Stimulated activated CD8-positive, alpha-beta memory T cell treated with anti-CD3 and anti-CD28 coated beads, Interleukin-12 subunit alpha, Interleukin-12 subunit beta, amount 100 ng/mL, for 24 hours (primary cell): ENCODE measurements around the gene USH1C.

ENCODE experiments used
- DNase-seq: peaks from one replicate; pipeline ENCODE4 v3.0.0-alpha.2; 2020; ENCODE audit errors: extremely low read depth

Gene USH1C

DNA sequence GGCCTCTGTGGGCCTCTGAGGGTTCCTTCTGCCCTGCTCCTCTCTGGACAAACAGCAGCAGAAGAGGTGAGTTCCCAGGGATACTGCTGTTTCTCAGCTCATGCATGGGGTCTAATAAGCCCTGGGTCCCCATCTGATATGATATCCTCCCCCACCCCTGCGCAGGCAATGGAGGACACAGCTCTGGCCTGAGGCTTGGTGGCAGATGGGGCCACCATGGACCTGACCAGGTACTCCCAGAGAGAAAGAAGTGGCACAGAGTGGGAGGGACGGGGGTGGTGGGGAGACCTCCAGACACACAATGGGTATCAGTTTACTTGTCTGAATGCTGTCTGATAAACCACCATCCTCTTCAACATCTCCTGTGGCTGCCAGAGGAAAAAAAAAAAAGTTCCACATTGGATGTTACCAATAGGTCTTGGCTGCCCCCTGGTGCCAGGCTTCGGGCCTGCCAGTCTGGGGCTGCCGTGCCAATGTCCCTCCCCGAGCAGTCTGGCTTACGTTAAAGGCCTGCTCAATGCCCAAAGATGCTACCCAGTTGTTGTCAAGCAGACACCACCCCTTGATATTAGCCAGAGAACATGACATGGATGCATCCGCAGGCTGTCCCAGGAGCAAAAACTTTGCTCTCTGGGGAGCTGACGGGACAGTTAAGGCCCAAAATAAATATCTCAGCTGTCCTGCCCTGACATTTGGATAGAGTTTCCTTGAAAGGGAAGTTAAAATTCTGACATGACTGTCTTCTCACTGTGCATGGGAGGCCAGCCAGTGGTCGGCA is 39.7 kb downstream of the USH1C start:
- DNase-seq: peak; percentile 40

- DNase-seq: no peak
Measured at GRCh38 chr11:17502630-17503029, 41.6 kb downstream of the USH1C start.

- no peak for DNase-seq
Measured at GRCh38 chr11:17500673-17501072, 43.5 kb downstream of the USH1C start.

DNA sequence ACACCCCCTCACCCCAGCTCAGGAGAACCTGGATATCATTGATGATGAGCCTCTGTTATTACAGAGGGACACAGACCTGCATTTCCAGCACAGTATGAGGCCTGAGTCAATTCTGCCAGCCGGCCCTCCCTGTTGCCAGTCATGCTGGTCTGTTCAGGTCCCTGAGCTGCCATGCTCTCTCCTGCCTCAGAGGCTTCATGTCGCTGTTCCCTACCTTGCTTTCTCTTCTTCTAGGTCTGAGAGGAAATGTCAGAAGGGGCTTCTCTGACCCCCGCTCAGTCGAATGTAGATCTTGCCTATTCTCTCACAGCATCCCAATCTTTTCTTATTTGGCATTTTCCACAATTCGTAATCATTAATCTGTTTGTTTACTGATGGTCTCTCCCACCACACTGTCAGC is 45.7 kb downstream of the USH1C start:
- DNase-seq: no peak

DNA sequence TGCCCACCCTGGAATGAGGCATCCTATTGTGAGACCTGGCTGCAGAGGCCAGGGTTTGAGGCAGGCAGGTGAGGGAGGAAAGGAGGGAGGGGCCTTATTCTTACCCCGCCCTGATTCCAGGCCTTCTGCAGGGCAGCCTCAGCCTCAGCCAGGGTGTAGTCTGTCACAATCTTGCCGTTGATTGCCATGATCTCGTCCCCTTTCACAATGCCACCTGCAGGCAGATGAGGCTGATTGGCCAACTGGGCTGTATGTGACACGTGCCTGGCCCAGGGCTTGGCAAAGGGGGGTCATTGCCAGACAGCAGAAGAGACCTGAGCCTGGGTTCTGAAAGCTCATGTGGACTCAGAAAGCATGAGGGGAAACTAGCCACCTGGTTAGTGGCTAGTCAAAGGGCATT is 46.2 kb downstream of the USH1C start:
- DNase-seq: no peak

DNA sequence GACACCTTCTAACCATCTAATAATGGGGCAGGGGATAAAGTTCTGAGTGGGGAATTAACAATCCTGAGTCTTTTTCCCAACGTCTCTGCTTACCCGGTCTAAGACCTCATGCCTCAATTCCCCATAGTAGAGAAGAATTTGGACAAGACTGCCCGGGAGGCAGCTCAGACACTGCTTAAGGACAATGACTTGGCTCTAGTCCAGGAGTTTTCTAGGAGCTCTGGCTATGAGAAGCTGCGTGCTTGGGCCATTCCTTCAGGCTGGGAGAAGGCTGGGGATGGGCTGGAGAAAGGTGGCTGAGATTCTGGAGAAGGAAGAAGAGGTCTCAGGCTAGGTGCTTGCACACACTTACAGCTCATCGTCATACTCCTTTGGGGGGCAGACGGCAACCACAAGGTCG is 47.8 kb downstream of the USH1C start:
- DNase-seq: no peak

DNA sequence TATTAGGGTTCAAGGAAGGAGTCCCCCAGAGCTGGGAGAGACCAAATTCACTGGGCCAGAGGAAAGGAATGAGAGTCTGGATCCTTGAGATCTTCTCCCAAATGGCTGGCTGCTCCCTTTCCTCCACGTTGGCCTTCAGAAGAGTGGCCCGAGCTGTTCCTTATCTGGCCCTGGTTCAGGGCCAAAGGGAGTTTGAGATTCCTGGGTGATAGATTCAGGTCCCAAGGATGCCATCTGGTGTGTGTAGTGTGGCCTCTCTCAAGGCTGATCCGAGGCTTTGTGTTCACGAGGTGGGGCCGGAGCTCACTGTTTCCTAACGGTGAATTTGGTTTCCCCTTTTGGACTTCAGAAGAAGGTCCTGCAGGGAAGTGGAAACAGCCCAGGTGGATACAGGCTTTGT is 50.2 kb downstream of the USH1C start:
- DNase-seq: no peak

DNA sequence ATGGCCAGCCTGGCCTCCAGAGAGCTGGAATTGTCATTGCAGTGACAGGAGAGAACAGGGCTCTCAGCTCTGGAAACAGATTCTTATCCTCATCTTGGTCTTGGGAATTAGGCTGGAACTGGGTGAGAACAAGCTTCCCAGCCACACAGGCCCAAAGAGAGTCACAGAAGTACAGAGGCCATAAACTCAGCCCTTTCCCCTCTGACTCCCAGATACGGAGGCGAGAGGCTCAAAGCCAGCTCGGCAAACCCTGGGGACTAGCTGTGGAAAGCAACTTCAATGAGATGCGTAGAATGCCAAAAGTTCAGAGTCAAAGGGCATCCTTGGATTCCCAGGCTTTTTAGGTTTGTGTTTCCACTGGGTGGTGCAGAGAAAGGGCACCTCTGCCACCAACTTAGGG is 53.3 kb downstream of the USH1C start:
- no peak for DNase-seq

- DNase-seq: no peak
Measured at GRCh38 chr11:17490232-17490631, 54.0 kb downstream of the USH1C start.

GRCh38 chr11:17489751-17490150 is 54.5 kb downstream of the USH1C start:
- DNase-seq: no peak

DNA sequence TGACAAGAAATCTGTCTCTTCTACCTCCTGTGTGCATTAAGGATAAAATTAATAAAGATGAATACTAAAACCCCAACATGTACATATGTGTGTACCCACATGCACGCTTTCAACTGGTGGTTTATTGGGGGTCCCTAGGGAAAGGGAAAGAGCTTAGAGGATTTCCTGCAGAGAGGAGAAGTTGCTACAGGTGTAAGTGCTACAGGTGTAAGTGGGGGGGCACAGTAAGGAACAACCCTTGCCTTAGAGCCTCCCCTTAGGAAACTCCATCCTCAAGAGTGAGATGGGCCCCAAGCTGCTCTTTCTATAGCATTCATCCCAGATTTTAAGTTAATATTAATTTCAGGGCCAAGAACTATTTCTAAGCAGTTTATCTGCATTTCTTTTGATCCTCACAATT is 55.7 kb downstream of the USH1C start:
- DNase-seq: no peak

DNA sequence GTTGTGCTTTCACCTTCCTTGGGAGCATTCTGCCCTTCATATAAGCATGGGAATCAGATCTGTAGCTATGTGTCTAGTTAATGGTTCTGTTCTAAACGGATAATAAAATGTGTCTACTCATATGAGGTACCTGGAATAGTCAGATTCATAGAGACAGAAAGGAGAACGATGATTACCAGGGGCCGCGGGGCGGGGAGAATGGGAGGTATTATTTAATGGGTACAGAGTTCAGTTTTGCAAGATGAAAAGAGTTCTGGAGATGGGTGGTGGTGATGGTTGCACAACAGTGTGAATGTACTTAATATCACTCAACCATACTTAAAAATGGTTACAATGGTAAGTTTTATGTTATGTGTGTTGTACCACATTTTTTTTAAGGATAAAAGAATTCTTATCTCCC is 57.6 kb downstream of the USH1C start:
- DNase-seq: no peak

GRCh38 chr11:17483505-17483904 is 60.7 kb downstream of the USH1C start:
- DNase-seq: no peak

DNA sequence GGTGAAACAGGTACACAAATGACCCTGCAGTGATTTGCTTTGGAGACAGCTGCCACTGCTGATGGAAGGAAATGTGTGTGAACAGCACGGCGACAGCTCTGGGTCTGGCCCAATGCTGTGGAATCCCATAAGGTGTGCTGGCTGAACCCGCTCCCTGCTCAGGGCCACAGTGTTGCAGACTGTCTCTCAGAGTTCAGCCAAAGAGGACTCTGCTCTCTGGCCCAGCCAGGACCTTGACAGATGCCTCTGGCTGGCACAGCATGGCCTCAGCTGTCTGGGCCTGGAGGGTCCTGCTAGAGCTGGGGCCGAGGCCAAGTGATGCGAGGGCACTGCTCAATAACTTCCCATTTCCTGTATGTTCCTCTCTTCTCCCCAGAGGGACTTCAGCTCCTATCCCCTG is 62.3 kb downstream of the USH1C start:
- no peak for DNase-seq

DNA sequence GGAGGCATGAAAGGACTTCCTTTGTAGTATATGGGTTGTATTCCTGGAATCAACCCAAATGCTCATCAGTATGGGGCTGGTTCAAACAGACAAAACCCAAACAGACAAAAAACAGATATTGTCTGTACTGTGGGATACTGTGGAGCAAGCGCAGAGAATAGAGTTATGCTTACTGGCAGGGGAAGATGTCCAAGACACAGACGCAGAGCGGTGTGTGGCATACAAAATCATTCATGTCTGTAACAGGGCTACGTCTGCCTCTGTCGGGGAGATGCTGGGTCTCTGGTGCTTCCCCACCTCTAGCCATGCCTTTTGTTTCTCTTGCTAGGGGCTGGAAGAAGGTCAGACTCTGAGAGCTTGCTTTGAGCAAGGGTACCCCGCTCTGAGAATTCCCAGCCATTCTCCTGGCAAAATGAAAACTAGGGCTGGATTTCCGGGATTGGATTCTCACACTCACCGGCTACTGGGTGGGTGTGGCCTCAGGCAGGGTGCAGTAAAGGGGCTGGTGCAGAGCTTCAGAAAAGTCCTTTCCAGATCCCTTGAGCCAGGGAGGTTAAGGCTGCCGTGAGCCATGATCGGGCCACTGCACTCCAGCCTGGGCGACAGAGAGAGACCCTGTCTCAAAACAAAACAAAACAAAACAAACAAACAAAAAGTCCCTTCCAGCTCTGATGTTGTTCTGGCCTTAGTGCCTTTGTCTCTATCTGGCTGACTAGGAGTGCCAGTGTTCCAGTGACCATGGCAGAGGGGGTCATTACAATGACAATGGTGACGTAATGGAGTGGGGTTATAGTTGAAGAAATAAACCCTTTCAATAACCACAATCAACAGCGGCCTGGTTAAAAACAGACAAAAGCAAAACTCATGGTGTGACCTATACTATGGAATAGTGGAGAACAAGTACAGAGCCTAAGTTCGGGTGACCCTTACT is 64.7 kb downstream of the USH1C start:
- DNase-seq: no peak

- DNase-seq: no peak
Measured at GRCh38 chr11:17478070-17478469, 66.1 kb downstream of the USH1C start.

DNA sequence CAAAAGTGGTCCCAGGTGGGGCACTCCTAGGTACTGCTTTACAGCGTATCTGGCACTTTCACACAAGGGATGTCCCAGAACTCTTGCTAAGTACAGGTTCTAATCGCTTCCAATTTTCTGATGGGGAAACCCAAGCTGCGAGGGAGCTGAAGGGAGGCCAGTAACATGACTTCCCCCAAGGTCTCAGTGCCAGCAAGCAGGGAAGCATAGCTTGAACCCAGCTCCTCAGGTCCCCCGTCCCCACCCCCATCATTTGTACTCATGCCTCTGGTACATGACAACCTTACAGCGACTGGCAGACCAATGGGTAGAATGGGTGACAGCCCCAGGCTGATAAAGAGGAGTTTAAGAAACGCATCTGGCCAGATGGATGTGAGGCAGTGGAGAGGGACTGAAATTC is 66.9 kb downstream of the USH1C start:
- no peak for DNase-seq

- no peak for DNase-seq
Measured at GRCh38 chr11:17477084-17477333, 67.2 kb downstream of the USH1C start.

DNA sequence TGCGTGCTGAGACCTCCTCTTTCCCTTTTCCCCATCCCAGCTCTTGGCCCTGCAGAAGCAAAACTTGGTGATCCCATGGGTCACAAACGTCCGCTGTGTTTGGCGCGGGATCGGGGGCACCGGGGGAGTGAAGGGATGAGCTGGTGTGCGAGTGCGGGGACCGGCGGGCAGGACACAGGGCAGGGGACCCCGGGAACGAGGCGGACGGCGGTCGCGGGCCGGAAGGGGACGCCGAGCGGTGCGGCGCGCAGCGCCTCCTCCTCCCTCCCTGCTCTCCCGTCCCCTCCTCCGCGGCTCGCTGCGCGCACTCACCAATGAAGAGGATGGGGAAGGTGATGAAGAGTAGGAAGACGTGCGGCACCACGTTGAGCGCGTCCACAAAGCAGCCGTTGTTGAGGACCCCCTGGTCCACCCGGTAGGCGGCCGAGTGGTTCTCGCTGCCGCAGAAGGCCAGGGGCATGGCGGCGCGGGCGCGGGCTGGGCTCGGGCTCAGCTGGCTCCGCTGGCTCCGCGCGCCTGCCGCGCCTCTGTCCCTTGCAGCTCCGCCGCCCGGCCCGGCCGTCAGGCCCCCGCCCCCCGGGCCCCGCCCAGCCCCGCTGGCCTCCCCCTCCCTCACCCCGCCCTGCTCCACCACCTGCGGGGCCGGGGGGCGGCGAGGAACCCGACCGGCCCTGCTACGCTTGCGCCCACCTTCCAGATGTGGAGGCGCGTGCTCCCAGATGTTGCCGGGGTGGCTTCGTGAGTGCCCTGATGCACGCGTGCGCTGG is 67.7 kb downstream of the USH1C start, which contains the start of gene ABCC8:
Gene ABCC8, minus strand, starts transcription at position 529 of the 767 bp plus-strand sequence. Its CDS starts 69 bp downstream, at position 460.
- no peak for DNase-seq

DNA sequence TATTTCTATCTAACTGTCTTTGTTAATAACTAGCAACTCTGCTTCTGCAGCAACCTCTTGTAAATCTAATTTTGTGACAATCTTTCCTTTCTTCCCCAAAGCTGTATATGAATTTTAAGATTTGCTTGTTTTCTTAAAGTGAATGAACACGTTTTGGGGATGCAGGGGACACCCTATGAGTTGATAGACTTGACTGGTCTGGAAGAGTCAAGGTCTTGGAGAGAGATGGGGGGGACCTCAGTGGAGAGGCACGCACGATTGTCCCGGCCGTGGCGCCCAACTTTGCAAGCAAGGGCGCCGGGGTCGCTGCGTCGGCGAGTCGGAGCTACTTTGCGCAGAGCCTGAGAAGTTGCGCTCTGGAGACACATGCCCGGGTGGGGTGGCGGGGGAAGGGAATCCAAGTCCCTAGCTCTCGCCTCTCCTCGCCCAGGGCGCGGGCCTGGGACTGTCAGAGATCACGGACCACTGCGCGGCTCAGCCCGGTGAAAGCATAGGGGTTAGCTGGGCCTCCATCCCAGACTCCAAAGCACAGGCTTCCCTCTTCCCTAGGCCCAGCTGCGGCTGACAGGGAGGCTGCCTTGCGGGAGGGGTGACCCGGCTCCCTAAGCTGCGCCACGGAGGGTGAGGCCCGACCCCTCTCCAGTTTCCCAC is 68.4 kb downstream of the USH1C start:
- DNase-seq: no peak

DNA sequence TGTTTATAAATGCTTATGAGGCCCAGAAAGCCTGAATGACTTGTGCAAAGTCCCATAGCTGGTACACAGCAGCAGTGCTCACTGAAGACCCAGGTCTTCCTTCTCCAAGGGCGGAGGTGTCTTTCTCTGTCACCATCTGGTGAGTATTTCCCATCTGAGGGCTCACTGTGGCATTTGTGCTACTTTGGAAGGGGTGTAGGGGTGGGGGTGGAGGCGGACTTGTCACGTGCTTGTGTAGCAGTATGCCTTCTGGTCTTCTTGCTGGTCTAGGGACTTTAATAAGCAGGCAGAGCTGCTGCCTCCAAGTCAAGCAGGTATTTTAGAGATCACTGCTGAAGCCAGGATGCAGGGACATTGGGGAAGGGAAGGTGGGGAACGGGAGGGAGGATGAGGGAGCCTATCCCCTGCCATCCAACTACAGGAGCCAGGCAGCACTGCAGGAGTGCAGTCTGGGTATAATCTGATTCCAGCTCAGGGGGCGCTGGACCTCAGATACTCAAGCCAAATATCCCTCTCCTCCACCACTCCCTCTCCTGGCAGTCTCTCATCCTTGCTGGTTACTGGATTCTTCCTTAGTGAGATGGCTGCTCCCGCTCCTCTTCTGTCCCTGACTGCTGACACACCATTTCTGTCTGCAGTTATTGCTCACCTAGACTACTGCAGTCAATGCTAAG is 71.0 kb downstream of the USH1C start:
- DNase-seq: no peak
